ENCODE data around the gene CTSA. TPM values are rescaled to one million over a fixed set of nuclear protein-coding genes. Genes with fewer than 3 reads are reported as not detected.
A peak's percentile ranks its signal among the peaks of the same experiment; 100 is the strongest.

The CTSA gene
- total and polyA plus RNA-seq, 7 donors: 41.3 to 59.8 (median 47.8) TPM

- no peak for TF ChIP-seq CTCF (IDR thresholded peaks at IDR 0.05)
- H3K27ac ChIP-seq: peak overlapping the region; percentile 77
- intact Hi-C loops (cut with DNase I): loop anchor here in 1 of 2 donors (5.0 kb wide), 1 partner anchor 124 kb away; no protein-coding TSS in a partner anchor
- ATAC-seq (peak; percentile 66 to 84 (median 76)), DNase-seq (peak; percentile 80 to 82)
- H3K9me3 ChIP-seq: no peaks in the 10 kb centered on the region
- WGBS, 3 donors: 72 to 79% (median 74%) methylated on average over 20 of the region's 20 CpGs
- H3K4me1 ChIP-seq: peaks cover 27% of the 10 kb centered on the region
- no peak overlapping the region for H3K4me3 ChIP-seq
- H3K27me3 ChIP-seq (ENCODE audit: insufficient read depth in 3 of 3, low read length in 2 of 3): no peaks in the 10 kb centered on the region
- peaks cover 13 to 100% of the 10 kb centered on the region in 2 donors for H3K36me3 ChIP-seq (ENCODE audit: insufficient read depth in 1 of 2, low read depth in 1 of 2)
Observed at GRCh38 chr20:45946149-45946970, 55.2 kb downstream of the CTSA start.

- peaks cover 13 to 100% of the 10 kb centered on the region in 2 donors for H3K36me3 ChIP-seq (ENCODE audit: insufficient read depth in 1 of 2, low read depth in 1 of 2)
- no peak for TF ChIP-seq CTCF (IDR thresholded peaks at IDR 0.05)
- DNase-seq (no peak), ATAC-seq (no peak)
- no peak overlapping the region for H3K4me3 ChIP-seq
- peak overlapping the region; percentile 77 for H3K27ac ChIP-seq
- intact Hi-C loops (cut with DNase I): loop anchor here in 1 of 2 donors (5.0 kb wide), 1 partner anchor 125 kb away; no protein-coding TSS in a partner anchor
- H3K4me1 ChIP-seq: peaks cover 27% of the 10 kb centered on the region
- no peaks in the 10 kb centered on the region for H3K27me3 ChIP-seq (ENCODE audit: insufficient read depth in 3 of 3, low read length in 2 of 3)
- WGBS, 3 donors: 76 to 82% (median 77%) methylated on average over 29 of the region's 29 CpGs
- no peaks in the 10 kb centered on the region for H3K9me3 ChIP-seq
Observed at GRCh38 chr20:45947110-45947866, 56.2 kb downstream of the CTSA start.

GRCh38 chr20:45948261-45948733 is 57.2 kb downstream of the CTSA start:
- peaks cover 15 to 100% of the 10 kb centered on the region in 2 donors for H3K36me3 ChIP-seq (ENCODE audit: insufficient read depth in 1 of 2, low read depth in 1 of 2)
- WGBS, 3 donors: 61 to 70% (median 68%) methylated on average over 7 of the region's 7 CpGs
- no peak overlapping the region for H3K4me3 ChIP-seq
- ATAC-seq: no peak
- peak overlapping the region; percentile 60 for H3K27ac ChIP-seq
- intact Hi-C loops (cut with DNase I): loop anchor here in 1 of 2 donors (5.0 kb wide), 1 partner anchor 126 kb away; no protein-coding TSS in a partner anchor
- H3K27me3 ChIP-seq (ENCODE audit: insufficient read depth in 3 of 3, low read length in 2 of 3): no peaks in the 10 kb centered on the region
- peaks cover 27% of the 10 kb centered on the region for H3K4me1 ChIP-seq
- TF ChIP-seq CTCF (IDR thresholded peaks at IDR 0.05): no peak
- no peak for DNase-seq
- no peaks in the 10 kb centered on the region for H3K9me3 ChIP-seq

Other genes starting within 250 kb of the CTSA start
- not detected for gene WFDC11, start 221.1 kb upstream of the CTSA start, total RNA-seq
- not detected for gene WFDC11, start 221.1 kb upstream of the CTSA start, polyA plus RNA-seq
- not detected for gene WFDC13, start 189.3 kb upstream of the CTSA start, total RNA-seq
- gene WFDC13, start 189.3 kb upstream of the CTSA start, polyA plus RNA-seq: not detected
- not detected for gene WFDC10B, start 186.3 kb upstream of the CTSA start, total RNA-seq
- not detected for gene WFDC10B, start 186.3 kb upstream of the CTSA start, polyA plus RNA-seq
- gene SPINT4, start 169.0 kb upstream of the CTSA start, total RNA-seq: not detected
- gene SPINT4, start 169.0 kb upstream of the CTSA start, polyA plus RNA-seq: not detected
- gene WFDC3, start 99.5 kb upstream of the CTSA start, total RNA-seq: 1 to 10 TPM in 1 of 4 donors, under 1 TPM in 2, not detected in 1; 0.64 to 1.2 (median 0.73) TPM
- under 1 TPM; 0.51 to 0.79 (median 0.61) TPM for gene WFDC3, start 99.5 kb upstream of the CTSA start, polyA plus RNA-seq
- 10 to 100 TPM; 40.6 to 56.7 (median 44.9) TPM for gene DNTTIP1, start 99.4 kb upstream of the CTSA start, total RNA-seq
- gene DNTTIP1, start 99.4 kb upstream of the CTSA start, polyA plus RNA-seq: 10 to 100 TPM; 28.3 to 56.8 (median 53.9) TPM
- gene UBE2C, start 78.7 kb upstream of the CTSA start, total RNA-seq: under 1 TPM; 0.32 to 0.42 (median 0.38) TPM
- gene UBE2C, start 78.7 kb upstream of the CTSA start, polyA plus RNA-seq: under 1 TPM in 2 of 3 donors, not detected in 1; 0.35 to 0.40 TPM
- gene TNNC2, start 64.0 kb upstream of the CTSA start, total RNA-seq: 1,000 to 10,000 TPM; 1,390 to 3,666 (median 2,654) TPM
- over 10,000 TPM in 1 of 3 donors, 1,000 to 10,000 TPM in 2; 2,508 to 10,677 (median 9,192) TPM for gene TNNC2, start 64.0 kb upstream of the CTSA start, polyA plus RNA-seq
- 10 to 100 TPM; 22.3 to 44.9 (median 31.6) TPM for gene SNX21, start 57.5 kb upstream of the CTSA start, total RNA-seq
- gene SNX21, start 57.5 kb upstream of the CTSA start, polyA plus RNA-seq: 10 to 100 TPM in 2 of 3 donors, 1 to 10 TPM in 1; 8.7 to 63.9 (median 21.2) TPM
- gene ACOT8, start 33.9 kb upstream of the CTSA start, total RNA-seq: 10 to 100 TPM; 20.3 to 29.6 (median 24.9) TPM
- 10 to 100 TPM; 20.2 to 32.9 (median 29.3) TPM for gene ACOT8, start 33.9 kb upstream of the CTSA start, polyA plus RNA-seq
- gene ZSWIM3, start 33.7 kb upstream of the CTSA start, total RNA-seq: 1 to 10 TPM; 1.4 to 2.7 (median 1.5) TPM
- 1 to 10 TPM; 1.1 to 2.0 (median 1.5) TPM for gene ZSWIM3, start 33.7 kb upstream of the CTSA start, polyA plus RNA-seq
- 1 to 10 TPM; 6.1 to 10.0 (median 7.7) TPM for gene ZSWIM1, start 10.1 kb upstream of the CTSA start, total RNA-seq
- gene ZSWIM1, start 10.1 kb upstream of the CTSA start, polyA plus RNA-seq: 1 to 10 TPM; 3.5 to 5.3 (median 4.9) TPM
- gene SPATA25, start 3.7 kb upstream of the CTSA start, total RNA-seq: 1 to 10 TPM; 1.3 to 2.7 (median 1.9) TPM
- gene SPATA25, start 3.7 kb upstream of the CTSA start, polyA plus RNA-seq: 1 to 10 TPM; 1.0 to 2.7 (median 1.6) TPM
- gene NEURL2, start 127 bp upstream of the CTSA start, total RNA-seq: 10 to 100 TPM in 1 of 4 donors, 1 to 10 TPM in 3; 5.3 to 11.8 (median 8.2) TPM
- gene NEURL2, start 127 bp upstream of the CTSA start, polyA plus RNA-seq: 1 to 10 TPM; 4.3 to 8.0 (median 7.2) TPM
- gene PLTP, start 20.8 kb downstream of the CTSA start, total RNA-seq: 10 to 100 TPM; 19.0 to 38.0 (median 33.9) TPM
- 10 to 100 TPM in 2 of 3 donors, 1 to 10 TPM in 1; 7.9 to 14.4 (median 13.1) TPM for gene PLTP, start 20.8 kb downstream of the CTSA start, polyA plus RNA-seq
- 10 to 100 TPM; 24.7 to 46.7 (median 32.0) TPM for gene PCIF1, start 43.3 kb downstream of the CTSA start, total RNA-seq
- gene PCIF1, start 43.3 kb downstream of the CTSA start, polyA plus RNA-seq: 10 to 100 TPM; 26.0 to 41.3 (median 29.7) TPM
- 10 to 100 TPM; 10.2 to 11.5 (median 10.9) TPM for gene ZNF335, start 80.9 kb downstream of the CTSA start, total RNA-seq
- gene ZNF335, start 80.9 kb downstream of the CTSA start, polyA plus RNA-seq: 1 to 10 TPM; 6.9 to 9.0 (median 7.2) TPM
- gene MMP9, start 117.6 kb downstream of the CTSA start, total RNA-seq: 1 to 10 TPM in 1 of 4 donors, under 1 TPM in 3; 0.30 to 1.2 (median 0.53) TPM
- under 1 TPM; 0.07 to 0.20 (median 0.19) TPM for gene MMP9, start 117.6 kb downstream of the CTSA start, polyA plus RNA-seq
- gene SLC12A5, start 137.9 kb downstream of the CTSA start, total RNA-seq: not detected
- gene SLC12A5, start 137.9 kb downstream of the CTSA start, polyA plus RNA-seq: under 1 TPM in 1 of 3 donors, not detected in 2; 0.29 TPM
- 10 to 100 TPM; 11.2 to 17.3 (median 12.4) TPM for gene NCOA5, start 198.6 kb downstream of the CTSA start, total RNA-seq
- gene NCOA5, start 198.6 kb downstream of the CTSA start, polyA plus RNA-seq: 10 to 100 TPM in 1 of 3 donors, 1 to 10 TPM in 2; 8.8 to 17.2 (median 9.6) TPM
- gene CD40, start 227.0 kb downstream of the CTSA start, total RNA-seq: 1 to 10 TPM; 5.0 to 8.4 (median 7.6) TPM
- 10 to 100 TPM in 2 of 3 donors, 1 to 10 TPM in 1; 5.0 to 13.8 (median 10.9) TPM for gene CD40, start 227.0 kb downstream of the CTSA start, polyA plus RNA-seq